Measurements from ENCODE around the gene SLC9A1. TPM values are rescaled to one million over a fixed set of nuclear protein-coding genes. Genes with fewer than 3 reads are reported as not detected.

Gene SLC9A1
- total RNA-seq, 1 experiment from 2014 or later, result 5.2 TPM

GRCh38 chr1:27150641-27151040 lies 4.3 kb downstream of the SLC9A1 start:
- no peak for DNase-seq (ENCODE audit: low spot score)

GRCh38 chr1:27150183-27150582 lies 4.7 kb downstream of the SLC9A1 start:
- no peak for DNase-seq (ENCODE audit: low spot score)

GRCh38 chr1:27149762-27150113 lies 5.2 kb downstream of the SLC9A1 start:
- no peak for DNase-seq (ENCODE audit: low spot score)

DNA sequence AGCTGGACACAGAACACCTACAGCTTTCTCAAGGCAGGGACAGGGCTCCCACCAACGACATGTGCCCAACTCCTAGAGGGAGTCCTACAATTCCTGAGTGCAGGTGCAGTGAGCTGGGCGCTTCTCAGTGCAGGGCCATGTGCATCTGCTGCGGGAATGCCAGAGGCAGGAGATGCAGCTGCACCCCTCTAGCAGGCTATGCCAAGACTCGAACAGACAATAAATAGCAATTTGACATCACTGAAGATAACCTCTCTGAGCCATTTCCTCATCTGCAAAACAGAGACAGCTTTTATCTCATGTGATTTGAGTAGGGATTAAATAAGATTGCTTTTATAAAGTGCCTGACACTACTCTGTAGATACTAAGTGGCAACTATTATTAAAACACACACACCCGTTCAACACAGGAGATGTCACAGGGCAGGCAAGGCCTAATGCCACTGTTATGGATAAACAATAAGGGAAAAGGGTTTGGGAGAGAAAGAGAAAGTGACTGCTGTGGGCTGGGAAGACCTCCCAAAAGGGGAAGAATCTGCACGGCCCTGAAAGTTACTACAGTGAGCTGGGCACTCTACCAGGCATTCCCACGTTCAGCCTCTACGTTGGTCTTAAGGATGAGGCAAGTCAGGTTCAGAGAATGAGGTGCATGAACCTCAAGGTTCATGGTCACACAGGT lies 5.7 kb downstream of the SLC9A1 start:
- DNase-seq (ENCODE audit: low spot score), result no peak

GRCh38 chr1:27148591-27148990 lies 6.3 kb downstream of the SLC9A1 start:
- no peak for DNase-seq (ENCODE audit: low spot score)

DNA sequence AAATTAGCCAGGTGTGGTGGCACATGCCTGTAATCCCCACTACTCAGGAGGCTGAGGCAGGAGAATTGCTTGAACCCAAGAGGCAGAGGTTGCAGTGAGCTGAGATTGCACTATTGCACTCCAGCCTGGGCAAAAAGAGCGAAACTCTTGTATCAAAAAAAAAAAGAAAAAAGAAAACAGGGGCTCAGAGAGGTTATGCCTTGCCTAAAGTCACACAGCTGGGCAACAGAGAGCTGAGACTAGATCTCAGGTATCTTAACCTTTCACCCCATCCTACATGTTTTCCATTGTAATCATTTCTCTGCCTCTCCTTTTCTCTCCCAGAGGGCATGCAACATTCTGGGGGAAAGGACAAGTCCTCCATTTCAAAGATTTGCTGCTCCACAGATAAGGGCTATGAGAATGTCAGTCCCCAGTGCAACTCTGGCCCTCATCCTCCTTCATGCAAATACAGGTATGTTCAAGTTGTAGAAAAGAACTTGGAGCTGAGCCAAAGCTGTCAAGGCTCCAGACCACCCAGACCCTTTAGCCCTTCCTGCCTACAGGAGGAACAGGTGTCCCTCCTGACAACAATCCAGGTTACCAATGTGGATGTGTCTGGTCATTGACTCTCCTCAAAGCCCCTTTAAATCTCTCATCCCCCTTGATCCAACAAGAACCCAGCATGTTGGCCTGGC lies 6.9 kb downstream of the SLC9A1 start:
- DNase-seq (ENCODE audit: low spot score), result no peak

GRCh38 chr1:27145934-27146354 lies 9.0 kb downstream of the SLC9A1 start:
- DNase-seq (ENCODE audit: low spot score), result peak; percentile 81

- peak; percentile 48 for DNase-seq (ENCODE audit: low spot score)
Observed at GRCh38 chr1:27144920-27145661, 9.8 kb downstream of the SLC9A1 start.

- no peak for DNase-seq (ENCODE audit: low spot score)
Observed at GRCh38 chr1:27144049-27144748, 10.7 kb downstream of the SLC9A1 start.

- DNase-seq (ENCODE audit: low spot score), result no peak
Observed at GRCh38 chr1:27143401-27143800, 11.5 kb downstream of the SLC9A1 start.

- no peak for DNase-seq (ENCODE audit: low spot score)
Observed at GRCh38 chr1:27142464-27142863, 12.5 kb downstream of the SLC9A1 start.

- peak; percentile 41 for DNase-seq (ENCODE audit: low spot score)
Observed at GRCh38 chr1:27141266-27142003, 13.5 kb downstream of the SLC9A1 start.

- DNase-seq (ENCODE audit: low spot score), result no peak
Observed at GRCh38 chr1:27139980-27140379, 14.9 kb downstream of the SLC9A1 start.

- DNase-seq (ENCODE audit: low spot score), result no peak
Observed at GRCh38 chr1:27138927-27139326, 16.0 kb downstream of the SLC9A1 start.

- no peak for DNase-seq (ENCODE audit: low spot score)
Observed at GRCh38 chr1:27138368-27138767, 16.6 kb downstream of the SLC9A1 start.

GRCh38 chr1:27137544-27138075 lies 17.3 kb downstream of the SLC9A1 start:
- DNase-seq (ENCODE audit: low spot score), result no peak

GRCh38 chr1:27136998-27137542 lies 17.9 kb downstream of the SLC9A1 start:
- DNase-seq (ENCODE audit: low spot score), result no peak

DNA sequence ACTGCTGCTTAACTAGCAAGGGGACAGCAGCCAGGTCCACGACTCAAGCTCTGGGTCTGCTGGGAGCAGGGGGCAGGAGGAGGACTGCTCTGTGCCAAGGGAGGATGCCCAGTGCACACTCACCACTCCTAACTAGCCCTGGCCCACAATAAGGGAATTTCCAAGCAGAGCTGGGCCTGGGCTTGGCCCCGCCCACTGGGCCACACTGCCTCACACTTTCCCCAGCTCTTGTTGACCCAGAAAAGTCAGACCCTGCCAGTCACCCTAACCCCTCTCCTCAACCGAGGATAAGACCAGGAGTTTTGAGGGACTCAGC lies 18.7 kb downstream of the SLC9A1 start:
- DNase-seq (ENCODE audit: low spot score), result no peak

DNA sequence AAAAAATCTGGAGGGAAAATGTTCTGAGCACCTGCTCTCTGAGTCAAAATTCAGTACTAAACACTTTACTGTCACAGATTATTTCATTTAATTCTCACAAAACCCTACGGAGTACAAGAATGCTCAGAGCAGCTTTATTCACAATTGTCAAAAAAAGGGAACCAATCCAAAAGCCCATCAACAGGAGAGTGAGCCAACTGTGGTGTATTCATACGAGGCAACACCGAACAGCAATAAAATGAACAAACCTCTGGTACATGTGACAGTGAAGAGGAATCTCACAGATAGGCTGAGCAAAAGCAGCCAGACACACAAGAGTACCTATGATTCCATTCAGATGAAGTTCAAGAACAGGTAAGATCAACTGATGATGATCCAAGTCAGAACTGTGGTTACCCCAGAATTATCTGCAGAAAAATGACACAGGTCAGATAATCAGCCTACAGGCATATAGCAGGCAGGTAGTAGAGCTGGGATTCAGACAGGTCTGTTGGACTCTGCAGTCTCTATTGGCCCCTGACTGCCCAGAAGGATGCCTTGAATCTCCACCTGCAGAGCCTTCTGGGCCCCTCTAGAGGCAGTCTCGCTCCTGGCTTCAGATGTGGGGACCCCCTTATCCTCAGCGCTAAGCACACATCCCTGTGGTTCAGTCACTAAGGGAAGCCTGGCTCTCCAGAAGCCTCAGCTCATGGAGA lies 19.2 kb downstream of the SLC9A1 start:
- DNase-seq (ENCODE audit: low spot score), result no peak

GRCh38 chr1:27133991-27134390 lies 20.9 kb downstream of the SLC9A1 start:
- no peak for DNase-seq (ENCODE audit: low spot score)

DNA sequence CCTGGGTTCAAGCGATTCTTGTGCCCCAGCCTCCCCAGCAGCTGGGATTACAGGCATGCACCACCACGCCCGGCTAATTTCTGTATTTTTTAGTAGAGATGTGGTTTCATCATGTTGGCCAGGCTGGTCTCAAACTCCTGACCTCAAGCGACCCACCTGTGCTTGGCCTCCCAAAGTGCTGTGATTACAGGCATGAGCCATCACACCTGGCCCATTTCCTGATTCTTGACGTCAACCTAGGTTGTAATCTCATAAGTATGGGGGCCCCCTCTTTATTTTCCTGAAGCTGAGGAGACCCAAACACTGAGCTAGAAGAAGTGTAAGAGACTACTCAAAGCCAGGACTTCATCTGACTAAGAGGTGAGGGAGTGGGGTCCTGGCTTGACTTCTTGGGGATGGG lies 21.8 kb downstream of the SLC9A1 start:
- no peak for DNase-seq (ENCODE audit: low spot score)

Measured in H4 (cell line).